ENCODE measurements around the gene TMEM266. TPM values are rescaled to one million over a fixed set of nuclear protein-coding genes. Genes with fewer than 3 reads are reported as not detected.
A peak's percentile ranks its signal among the peaks of the same experiment; 100 is the strongest.

The TMEM266 gene
- total and polyA plus RNA-seq, 8 donors = 0.35 to 2.8 (median 1.3) TPM; not detected in 4

DNA sequence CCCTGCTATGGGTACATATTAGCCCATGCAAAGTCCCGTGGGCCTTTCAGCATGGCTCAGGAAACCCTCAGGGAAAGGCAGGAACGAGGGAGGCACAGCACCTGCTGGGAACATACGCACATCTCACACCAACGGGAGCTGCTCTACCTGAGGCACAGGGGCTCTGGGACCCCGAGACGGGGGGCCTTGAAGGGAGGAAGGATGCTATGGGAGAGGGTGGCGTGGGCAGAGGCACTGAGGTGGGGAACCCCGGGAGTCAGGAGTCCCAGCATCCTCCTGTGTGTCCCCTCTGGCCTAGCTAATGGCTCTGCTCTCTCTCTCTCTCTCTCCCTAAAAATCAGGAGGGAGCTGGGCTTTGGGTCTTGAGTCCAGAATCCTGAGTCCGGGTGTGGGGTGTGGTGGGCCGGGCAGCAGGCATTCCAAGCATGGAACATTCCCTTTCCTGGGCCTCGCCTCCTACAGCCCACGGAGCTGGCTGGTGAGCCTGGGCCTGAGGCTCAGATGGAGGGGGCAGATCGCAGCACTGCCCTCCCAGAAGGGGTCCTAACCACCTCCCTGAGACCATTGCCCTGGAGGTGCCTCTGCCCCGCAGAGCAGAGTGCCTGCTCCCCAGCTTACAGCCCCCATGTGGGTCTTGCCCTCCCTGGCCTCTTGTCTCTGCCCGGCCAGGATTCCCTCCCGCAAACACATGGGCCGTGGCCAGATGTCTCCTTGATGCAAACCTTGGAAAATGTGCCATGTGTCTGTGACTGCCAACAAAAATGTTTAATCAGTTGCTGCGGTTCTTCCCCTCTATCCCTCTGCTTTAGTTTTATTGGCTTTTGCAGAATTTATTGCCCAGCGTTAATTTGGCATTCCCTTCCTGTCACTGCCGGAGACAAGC lies 101.6 kb downstream of the TMEM266 start:
- H3K4me3 ChIP-seq = no peak overlapping the region
- TF ChIP-seq POLR2A (IDR thresholded peaks at IDR 0.05) (no peak), EP300 (IDR thresholded peaks at IDR 0.05) (no peak), POLR2AphosphoS5 (IDR thresholded peaks at IDR 0.05) (no peak)
- TF ChIP-seq, protein P1, sequence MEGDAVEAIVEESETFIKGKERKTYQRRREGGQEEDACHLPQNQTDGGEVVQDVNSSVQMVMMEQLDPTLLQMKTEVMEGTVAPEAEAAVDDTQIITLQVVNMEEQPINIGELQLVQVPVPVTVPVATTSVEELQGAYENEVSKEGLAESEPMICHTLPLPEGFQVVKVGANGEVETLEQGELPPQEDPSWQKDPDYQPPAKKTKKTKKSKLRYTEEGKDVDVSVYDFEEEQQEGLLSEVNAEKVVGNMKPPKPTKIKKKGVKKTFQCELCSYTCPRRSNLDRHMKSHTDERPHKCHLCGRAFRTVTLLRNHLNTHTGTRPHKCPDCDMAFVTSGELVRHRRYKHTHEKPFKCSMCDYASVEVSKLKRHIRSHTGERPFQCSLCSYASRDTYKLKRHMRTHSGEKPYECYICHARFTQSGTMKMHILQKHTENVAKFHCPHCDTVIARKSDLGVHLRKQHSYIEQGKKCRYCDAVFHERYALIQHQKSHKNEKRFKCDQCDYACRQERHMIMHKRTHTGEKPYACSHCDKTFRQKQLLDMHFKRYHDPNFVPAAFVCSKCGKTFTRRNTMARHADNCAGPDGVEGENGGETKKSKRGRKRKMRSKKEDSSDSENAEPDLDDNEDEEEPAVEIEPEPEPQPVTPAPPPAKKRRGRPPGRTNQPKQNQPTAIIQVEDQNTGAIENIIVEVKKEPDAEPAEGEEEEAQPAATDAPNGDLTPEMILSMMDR (IDR thresholded peaks at IDR 0.05) = no peak
- H3K27ac ChIP-seq = no peak overlapping the region
- H3K4me1 ChIP-seq = peaks cover 0 to 14% (median 3%) of the 10 kb centered on the region in 4 donors
- no peaks in the 10 kb centered on the region for H3K9me3 ChIP-seq
- H3K36me3 ChIP-seq = no peaks in the 10 kb centered on the region
- intact Hi-C loops (cut with DNase I; ENCODE audit: low total_unique reads) = no loop called here
- no peaks in the 10 kb centered on the region for H3K27me3 ChIP-seq
- DNase-seq = no peak
- WGBS, 5 donors = 76 to 86% (median 77%) methylated on average over 16 to 20 of the region's 20 CpGs

DNA sequence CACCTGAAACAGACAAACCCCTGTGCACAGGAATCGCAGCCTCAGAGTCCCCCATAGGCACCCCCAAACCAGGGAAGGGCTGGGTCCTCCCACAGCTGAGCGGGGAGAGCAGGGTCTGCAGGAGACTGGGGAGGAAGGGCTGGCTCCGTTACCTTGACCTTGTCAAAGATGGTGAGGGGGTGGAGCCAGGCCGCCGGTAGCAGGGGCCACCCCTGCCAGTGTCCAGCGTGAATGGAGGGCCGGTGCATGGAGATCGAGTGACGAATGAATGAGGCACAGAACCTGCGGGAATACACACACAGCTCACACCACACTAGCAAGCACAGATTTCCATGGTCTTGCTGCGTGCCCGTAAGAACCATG lies 102.2 kb downstream of the TMEM266 start:
- Histone ChIP-seq H3K9me3 (no peaks in the 10 kb centered on the region), H3K27me3 (no peaks in the 10 kb centered on the region), H3K27ac (no peak overlapping the region), H3K4me1 (peaks cover 0 to 14% (median 3%) of the 10 kb centered on the region in 4 donors), H3K36me3 (no peaks in the 10 kb centered on the region), H3K4me3 (no peak overlapping the region)
- no peak for DNase-seq
- TF ChIP-seq EP300 (IDR thresholded peaks at IDR 0.05) (no peak), POLR2AphosphoS5 (IDR thresholded peaks at IDR 0.05) (no peak), POLR2A (IDR thresholded peaks at IDR 0.05) (no peak)
- TF ChIP-seq, protein P1 (IDR thresholded peaks at IDR 0.05) = no peak
- intact Hi-C loops (cut with DNase I; ENCODE audit: low total_unique reads) = no loop called here
- WGBS, 5 donors = 76 to 86% (median 83%) methylated on average over 11 to 12 of the region's 12 CpGs

DNA sequence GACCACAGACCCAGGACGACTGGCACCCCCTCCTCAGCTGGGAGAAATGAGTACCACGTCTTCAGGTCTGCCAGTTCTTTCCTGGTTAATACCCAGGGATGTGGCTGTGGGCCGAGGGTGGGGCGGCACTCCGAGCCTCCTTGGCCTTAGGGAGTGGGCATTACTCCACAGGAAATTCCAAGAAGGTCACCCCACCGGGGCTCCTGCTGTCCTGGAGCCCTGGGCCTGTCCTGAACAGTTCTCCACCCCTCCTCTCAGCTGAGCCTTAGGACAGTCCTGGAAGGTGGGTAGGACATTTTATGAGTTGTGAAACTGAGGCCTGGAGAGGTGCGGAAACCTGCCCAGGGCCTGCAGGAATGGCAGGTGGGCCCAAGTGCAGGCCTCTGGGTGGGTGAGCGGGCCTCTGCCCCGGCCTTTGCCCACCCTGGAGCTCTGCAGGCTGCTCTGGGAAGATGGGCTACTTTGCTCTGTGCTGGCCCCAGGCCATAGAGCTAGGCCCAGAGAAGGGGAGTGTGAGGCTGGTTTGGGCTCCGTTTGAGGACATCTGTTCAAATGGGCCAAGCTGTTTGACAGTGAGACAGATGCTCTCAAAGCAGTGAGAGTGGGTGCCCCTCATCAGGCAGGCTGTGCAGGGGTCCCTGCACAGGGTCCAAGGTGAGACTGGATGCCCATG lies 103.1 kb downstream of the TMEM266 start:
- peak overlapping the region; percentile 29 to 74 (median 58) for H3K27ac ChIP-seq

More for the DNA sequence above, 103.1 kb downstream of the TMEM266 start:
- Histone ChIP-seq H3K9me3 (no peaks in the 10 kb centered on the region), H3K4me1 (peaks cover 0 to 14% (median 3%) of the 10 kb centered on the region in 4 donors), H3K27me3 (no peaks in the 10 kb centered on the region), H3K4me3 (no peak overlapping the region), H3K36me3 (no peaks in the 10 kb centered on the region)
- no peak for DNase-seq
- 68 to 82% (median 75%) methylated on average over 10 of the region's 10 CpGs for WGBS, 5 donors
- no peak for TF ChIP-seq EP300 (IDR thresholded peaks at IDR 0.05)
- TF ChIP-seq, protein P1 (IDR thresholded peaks at IDR 0.05) = no peak
- TF ChIP-seq POLR2A (IDR thresholded peaks at IDR 0.05) = no peak
- TF ChIP-seq POLR2AphosphoS5 (IDR thresholded peaks at IDR 0.05) = no peak
- intact Hi-C loops (cut with DNase I; ENCODE audit: low total_unique reads) = no loop called here

All from stomach (tissue), 9 donors.